GM19239 (cell line): ENCODE data around the gene MEIG1.
"Not testable (repeated sequence)": the region's sequence is repeated elsewhere in the genome, so short reads cannot be mapped to it uniquely, and the experiment has no call there.

ENCODE experiments used
- DNase-seq: peaks from one replicate; pipeline ENCODE4 v3.0.0; 2011; ENCODE audit warnings: low spot score; ENCODE audit not compliant: insufficient read length
- FAIRE-seq: peaks from 2 replicates; lab custom pipeline; 2011; peaks lifted over from hg19 to GRCh38; lab: Jason Lieb, UNC

The MEIG1 gene, protein sequence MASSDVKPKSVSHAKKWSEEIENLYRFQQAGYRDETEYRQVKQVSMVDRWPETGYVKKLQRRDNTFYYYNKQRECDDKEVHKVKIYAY

DNA sequence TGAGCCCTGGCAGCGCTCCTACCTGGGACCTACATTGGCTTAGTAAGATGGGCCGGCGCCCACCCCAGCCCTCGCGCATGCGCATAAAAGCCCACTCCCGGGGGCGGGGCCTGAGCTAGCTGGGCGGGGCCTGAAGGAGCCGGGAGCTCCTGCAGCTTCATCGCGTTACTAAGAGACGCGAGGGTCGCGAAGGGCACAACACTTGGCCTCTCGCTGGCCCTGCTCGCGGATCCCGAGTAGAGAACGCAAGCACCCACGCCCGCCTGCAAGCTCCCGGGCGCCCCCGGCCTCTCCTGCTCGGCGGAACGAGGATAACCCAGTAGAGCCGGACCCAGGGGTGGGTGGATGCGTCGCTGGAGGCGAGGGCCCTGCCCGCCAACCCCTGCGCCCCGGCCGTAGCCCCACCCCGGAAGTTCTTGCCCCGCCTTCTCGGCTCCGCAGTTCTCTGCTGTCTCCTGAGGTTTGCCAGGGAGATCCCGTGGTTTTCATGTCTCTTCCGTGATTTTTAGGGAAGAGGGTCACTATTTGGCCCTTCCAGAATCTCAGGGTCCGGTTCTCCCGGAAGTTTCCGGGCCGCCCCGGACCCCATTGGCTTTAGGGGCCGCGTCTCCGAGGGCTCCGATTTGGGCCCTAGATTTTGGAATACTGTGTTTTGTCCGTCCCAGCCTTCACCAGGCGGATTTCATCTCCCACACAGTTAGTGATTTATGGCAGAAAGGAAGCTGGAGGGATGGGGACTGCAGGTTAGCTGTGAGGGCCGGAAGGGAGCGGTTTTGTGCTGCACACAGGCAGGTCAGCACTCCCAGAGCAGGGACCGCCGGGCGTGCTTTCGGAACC is at the start of gene MEIG1:
MEIG1 (plus strand) TSS at position 168 of the 837 bp plus-strand sequence. CDS start 7,081 bp downstream, outside the sequence.
- FAIRE-seq (peak; percentile 89), DNase-seq (peak; percentile 62)

DNA sequence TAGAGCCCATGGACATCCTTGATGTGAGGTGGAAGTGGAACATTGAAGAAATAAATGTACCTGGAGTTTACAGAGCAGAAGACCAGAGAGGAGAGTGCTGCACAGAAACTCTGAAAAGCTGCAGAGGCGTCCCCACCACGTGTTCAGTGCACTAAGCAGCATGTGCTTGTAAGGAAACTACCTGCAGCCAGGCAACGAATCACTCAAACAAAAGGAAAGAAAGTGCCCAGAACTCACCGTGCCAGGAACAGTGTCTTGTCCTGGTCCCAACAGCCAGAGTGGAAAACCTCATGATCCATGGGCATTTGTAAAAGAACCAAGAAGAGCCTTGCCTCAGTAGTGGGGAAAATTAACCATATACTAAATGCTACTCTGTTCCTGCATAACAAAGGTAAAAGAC is 48.2 kb upstream of the MEIG1 start:
- DNase-seq (no peak), FAIRE-seq (no peak)

DNA sequence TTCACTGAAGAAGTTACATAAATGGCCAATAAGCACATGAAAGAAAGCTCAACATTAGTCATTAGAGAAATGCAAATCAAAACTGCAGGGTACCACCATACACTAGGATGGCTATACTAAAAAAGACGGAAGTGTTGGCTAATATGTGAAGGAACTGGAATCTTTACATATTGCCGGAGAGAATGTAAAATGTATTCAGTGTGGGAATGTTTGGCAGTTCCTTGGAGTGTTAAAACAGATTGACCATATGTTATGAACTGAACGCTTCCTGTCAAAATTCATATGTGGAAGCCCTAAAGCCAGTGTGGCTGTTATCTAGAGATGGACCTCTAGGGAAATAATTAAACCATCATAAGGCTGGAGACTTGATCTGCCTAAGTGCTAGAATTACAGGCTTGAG is 47.4 kb upstream of the MEIG1 start:
- FAIRE-seq (no peak), DNase-seq (no peak)

DNA sequence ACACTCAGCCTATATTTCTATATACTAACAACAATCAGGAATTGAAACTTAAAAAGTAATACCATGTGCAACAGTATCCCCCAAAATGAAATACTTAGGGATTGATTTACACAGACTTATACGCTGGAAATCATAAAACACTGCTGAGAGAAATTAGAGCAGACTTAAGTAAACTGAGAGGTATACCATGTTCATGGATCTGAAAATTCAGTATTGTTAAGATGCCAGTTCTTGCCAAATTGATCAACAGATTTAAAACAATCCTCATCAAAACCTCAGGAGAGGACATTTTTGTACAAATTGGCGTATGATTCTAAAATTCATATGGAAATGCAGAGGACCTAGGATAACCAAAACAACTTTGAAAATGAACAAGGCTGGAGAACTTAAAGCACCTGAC is 42.6 kb upstream of the MEIG1 start:
- FAIRE-seq: no peak
- DNase-seq: no peak

DNA sequence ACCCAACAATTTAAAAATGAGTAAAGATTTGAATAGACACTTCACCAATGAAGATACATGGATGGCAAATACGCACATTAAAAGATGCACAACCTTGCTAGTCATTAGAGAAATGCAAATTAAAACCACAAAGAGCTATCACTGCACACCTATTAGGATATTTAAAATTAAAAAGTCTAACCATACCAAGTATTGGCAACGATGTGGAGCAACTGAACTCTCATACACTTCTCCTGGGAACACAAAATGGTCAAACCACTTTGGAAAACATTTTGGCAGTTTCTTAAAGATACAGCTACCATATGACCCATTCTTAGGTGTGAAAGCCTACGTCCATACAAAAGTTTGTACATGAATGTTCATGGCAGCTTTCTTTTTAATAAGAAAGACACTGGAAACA is 41.4 kb upstream of the MEIG1 start:
- DNase-seq (no peak), FAIRE-seq (no peak)

DNA sequence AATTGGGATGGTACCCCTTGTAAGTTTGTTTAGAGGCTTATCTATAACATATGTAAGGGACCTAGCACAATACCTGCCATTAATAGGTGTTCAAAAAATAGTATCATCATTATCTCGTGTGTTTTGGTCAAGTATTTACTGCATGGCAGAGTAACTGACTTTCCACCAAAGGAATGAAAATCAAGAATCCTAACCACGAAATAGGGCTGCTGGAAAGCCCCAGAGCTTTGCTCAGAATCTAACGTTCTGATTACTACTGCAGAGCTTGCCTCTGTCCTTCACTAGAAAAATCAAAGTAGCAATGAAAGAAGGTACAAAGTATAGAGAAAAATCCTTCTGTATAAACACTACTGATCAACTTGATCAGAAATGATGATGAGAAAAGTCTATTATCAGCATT is 40.2 kb upstream of the MEIG1 start:
- FAIRE-seq: no peak
- no peak for DNase-seq

DNA sequence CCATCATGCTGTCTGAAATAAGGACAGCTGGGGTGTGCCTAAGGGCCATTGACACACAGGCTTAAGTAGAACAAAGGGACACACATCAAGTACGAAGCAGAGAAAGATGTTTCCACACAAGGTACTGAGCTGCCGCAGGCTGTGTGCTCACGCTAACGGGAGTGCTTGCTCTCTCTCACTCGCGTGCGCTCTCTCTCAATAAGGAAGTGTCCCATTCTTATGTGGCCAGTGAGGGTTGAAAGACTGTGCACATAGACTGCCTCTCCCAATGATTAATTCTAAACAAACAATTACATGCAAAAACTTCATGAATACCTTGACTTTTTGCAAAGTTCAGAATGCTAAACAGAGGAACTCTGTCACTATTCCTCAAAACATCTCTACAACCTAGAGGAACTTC is 35.2 kb upstream of the MEIG1 start:
- no peak for FAIRE-seq

DNA sequence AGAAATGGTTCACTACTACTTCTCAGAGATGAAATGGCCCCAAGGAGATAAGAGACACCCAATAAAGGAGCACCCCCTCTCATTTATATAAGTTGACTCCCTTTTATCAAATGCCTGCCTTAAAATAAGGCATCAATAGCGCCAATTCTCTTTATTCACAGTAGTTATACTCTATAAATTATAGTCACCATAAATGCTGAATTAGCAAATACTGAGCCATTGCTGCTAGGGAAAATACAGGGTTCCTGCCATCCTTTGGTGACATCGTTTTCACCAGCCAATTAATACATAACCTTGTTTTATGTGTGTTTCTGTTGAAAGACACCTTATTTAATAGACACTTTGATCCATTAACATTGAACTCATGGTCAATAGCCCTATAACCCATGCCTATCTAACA is 33.9 kb upstream of the MEIG1 start:
- FAIRE-seq (no peak), DNase-seq (no peak)

More for the DNA sequence above, 35.2 kb upstream of the MEIG1 start:
- DNase-seq: no peak

DNA sequence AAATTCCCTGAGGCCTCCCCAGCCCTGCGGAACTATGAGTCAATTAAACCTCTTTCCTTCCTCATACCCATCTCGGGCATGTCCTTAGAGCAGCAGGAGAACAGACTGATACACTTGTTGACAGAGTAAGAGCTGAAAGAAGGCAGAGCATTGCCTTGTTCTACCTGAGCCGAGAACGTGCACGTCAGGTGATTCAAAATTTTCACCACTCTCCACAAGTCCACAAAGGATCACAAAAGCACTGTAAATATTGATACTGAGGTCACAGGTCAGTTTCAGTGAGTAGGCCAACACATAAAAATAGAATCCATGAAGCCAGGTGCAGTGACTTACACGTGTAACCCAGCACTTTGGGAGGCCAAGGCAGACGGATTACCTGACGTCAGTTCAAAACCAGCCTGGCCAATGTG is 33.1 kb upstream of the MEIG1 start:
- FAIRE-seq (peak; percentile 93), DNase-seq (no peak)

DNA sequence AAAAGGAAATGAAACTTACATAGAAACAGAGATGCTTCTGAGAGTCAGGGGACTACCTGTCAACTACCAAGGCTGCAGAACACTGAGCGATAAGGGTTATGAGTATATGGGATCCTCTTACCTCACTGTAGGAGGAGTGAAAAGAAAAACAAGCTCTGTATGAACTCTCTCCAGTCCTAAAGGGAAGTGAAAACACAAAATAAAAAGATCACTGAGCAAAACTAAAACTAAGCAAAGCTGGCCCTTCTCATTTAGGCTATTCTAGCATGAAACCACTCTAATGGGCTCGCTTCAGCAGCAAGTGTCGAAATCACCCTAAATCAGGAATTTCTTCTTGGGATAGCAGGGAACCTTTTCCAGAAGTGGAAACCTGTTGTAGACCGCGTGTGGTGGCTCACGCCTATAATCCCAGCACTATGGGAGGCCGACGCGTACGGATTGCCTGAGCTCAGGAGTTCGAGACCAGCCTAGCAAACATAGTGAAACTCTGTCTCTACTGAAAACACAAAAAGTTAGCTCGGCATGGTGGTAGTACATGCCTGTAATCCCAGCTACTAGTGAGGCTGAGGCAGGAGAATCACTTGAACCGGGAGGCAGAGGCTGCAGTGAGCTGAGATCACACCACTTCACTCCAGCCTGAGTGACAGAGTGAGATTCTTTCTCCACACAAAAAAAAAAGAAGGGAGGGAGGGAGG is 32.3 kb upstream of the MEIG1 start:
- peak; percentile 98 for FAIRE-seq

DNA sequence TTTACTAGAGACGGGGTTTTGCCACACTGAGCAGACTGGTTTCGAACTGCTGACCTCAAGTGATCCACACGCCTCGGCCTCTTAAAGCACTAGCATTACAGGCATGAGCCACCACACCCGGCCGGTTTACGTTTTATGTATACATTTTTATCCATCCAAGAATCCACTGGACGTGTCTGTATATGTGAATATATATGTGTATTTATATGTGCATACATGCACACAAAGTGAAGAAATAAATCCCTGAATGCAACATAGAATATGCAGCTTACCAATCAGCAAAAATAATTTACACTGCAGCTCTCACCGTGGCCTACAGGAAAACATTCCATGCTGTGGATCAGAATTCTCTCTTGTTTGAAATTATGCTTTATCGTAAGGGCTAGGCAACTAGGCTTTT is 28.6 kb upstream of the MEIG1 start:
- no peak for DNase-seq
- FAIRE-seq: no peak

More for the DNA sequence above, 32.3 kb upstream of the MEIG1 start:
- DNase-seq: peak; percentile 57

DNA sequence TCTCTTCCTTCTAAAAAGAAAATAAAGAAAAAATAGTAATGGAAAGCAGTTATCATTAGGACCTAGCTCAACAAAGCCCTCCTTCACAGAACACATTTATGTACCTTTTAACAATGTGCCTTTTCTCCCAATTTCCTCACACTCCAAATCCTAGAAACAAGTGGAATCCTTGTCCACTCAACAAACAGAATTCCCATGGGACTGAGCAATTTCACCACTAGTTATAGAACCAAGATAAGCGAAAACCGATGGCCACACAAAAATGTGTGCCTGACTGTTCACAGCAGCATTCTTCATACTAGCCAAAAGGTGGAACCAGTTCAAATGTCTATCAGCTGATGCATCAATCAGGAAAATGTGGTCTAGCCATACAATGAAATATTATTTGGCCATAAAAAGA is 22.6 kb upstream of the MEIG1 start:
- FAIRE-seq: no peak
- no peak for DNase-seq

DNA sequence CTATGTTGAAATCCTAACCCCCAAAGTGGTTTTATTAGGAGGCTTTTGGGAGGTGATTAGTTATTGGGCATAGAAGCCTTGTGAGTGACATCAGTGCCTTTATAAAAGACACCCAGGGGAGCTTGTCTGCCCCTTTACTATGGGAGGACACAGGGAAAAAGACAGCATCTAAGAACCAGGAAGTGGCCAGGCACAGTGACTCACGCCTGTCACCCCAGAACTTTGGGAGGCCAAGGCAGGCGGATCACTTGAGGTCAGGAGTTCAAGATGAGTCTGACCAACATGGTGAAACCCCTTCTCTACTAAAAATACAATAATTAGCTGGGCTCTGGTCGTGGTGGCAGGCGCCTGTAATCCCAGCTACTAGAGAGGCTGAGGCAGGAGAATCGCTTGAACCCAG is 20.2 kb upstream of the MEIG1 start:
- DNase-seq, FAIRE-seq: not testable (repeated sequence)

DNA sequence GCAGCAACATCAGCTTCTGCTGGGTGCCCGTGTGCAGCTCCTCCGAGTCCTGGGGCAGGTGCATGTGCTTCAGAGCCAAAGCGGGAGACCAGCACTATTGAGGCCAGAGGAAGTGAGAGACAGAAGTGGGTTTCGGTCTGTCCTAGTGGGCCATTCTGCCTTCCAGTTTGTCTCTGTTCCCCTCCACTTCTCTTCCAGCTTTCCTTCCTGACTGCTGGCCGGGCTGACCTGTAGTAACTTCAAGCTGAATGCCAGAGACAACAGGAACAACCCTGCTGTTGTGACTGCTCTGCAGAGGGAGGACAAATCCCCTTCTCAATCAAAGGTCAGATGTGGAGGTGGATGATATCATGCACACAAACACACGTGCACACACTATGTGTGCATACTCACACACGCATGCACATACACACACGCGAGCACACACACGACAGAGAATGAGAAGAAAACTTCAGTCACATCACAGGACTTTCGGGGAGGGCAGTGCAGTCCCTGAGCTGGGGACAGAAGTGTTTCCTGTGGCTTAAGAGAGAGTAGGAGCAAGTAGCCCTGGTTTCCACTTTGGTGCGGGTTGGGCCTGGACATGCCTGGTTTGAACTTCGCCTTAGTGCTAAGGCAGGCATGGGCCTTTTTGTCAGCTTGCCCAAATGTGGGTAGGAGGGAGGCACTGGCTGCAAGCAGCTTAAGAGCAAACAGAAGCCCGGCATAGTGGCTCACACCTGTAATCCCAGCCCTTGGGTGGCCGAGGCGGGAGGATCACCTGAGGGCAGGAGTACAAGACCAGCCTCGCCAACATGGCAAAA is 16.8 kb upstream of the MEIG1 start:
- peak; percentile 94 for FAIRE-seq
- DNase-seq: not testable (repeated sequence)

DNA sequence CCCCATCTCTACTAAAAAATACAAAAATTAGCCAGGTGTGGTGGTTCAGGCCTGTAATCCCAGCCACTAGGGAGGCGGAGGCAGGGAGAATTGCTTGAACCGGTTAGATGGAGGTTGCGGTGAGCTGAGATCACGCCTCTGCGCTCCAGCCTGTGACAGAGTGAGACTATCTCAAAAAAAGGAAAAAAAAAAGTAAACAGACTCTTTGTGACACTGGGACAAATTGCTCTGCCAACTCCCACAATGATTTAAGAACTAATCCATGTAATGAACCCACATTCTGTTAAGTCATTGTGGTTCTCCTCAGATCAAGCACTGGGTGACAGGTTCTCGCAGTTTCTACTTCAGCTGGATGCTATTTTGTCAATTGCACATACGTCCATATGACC is 16.2 kb upstream of the MEIG1 start:
- not testable (repeated sequence) for FAIRE-seq, DNase-seq

DNA sequence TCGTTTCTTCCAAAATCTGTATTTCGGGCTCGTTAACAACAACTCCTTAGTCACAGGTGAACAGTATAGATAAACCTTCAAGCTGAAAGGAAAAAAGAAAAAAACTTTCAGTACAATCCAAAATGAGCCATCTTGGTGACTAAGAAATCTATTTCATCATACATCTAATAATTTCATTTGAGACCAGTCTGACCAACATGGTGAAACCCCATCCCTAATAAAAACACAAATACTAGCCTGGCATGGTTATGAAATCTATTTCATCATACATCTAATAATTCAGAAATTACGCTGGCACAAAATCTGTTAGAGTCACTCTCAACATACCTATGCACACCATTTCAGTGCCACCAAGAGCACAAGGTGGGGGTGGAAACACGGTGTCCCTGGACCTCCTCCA is 14.1 kb upstream of the MEIG1 start:
- DNase-seq: no peak
- FAIRE-seq: no peak

DNA sequence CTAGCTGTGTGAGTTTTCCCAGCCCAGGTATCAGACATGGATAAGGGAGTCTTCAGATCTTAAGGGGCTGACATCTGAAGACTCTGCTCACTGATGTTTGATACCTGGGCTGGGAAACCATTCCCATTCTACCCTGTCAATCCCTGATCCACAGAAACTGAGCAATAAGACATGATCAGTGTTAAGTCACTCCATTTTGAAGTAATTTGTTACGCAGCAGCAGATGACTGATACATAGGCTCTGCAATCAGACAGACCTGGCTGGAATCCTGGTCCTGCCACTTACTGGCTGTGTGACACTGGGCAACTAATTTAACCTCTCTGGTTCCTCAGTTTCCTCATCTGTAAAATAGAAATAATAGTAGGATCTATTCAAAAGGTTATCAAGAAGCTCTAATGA is 11.9 kb upstream of the MEIG1 start:
- DNase-seq (no peak), FAIRE-seq (no peak)

DNA sequence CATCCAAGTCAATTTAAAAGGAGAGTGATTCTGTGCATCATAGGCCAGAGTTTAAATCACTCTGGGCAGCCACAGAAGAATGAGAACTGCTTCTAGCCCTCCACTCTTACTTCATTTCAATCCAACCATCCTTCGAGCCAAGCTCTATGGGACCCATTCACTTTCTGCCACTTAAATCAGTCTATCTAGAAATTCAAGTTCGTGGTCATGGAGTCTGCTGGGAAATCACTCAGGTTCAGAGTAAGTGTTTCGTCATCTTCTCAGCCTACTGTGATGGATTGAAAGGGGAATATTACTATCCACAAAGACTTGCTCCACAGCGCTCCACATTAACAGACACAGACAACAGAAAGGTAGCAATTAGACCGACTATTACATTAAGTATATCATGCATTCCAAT is 9.9 kb upstream of the MEIG1 start:
- FAIRE-seq: no peak

DNA sequence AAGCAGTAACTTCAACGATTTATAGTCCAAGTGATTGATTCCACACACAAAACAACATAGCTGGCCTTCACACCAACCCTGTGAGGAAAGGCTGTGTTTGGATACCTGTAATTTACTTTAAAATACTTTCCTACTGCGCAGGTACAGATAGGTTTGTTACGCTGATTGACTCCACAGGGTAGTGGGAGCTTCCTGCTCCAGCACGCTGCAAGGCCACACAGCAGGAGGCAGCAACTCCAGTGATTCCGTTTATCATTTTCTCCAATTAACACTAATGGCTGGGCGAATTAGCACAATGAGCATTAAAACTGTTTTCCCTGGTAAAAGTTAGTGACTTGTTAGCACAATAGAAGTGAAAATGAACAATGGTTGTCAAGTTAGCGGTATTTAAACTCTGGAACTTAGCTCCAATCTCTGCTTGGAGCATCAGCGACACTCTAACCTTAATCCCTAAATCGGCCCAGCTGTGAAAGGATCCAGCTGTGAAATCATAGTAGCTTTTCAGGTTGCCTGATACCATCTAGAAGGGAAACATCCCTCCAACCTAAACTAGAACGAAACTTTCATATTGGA is 6.3 kb upstream of the MEIG1 start:
- DNase-seq (no peak), FAIRE-seq (peak; percentile 11)

More for the DNA sequence above, 9.9 kb upstream of the MEIG1 start:
- no peak for DNase-seq

DNA sequence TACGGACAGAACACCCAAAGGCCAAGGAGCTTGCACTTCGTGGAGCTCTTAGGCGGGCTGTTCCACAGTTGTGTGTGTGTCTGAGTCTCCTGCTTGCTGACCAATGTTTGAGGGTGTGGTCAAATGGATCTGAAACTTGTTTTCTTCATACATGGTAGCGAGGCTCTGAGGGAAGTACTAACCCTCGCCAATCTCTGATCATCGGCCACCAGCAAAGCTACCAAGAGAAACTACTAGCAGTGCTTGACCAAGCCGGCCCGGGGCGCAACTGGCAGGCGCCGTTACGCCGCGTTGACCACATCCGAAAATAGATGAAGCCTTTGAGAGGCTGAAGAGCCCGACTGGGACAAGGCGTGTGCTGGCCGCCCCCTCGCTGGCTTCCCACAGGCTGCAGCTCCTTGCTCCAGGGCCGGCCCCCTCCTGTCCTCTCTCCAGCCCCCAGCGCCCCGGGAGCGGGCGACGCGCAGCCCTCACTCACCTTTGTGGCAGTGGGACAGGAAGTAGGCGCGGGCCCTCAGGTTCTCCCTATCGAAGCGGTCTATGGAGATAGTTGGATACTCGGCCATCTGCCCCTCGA is 5.7 kb upstream of the MEIG1 start:
- no peak for FAIRE-seq

More for the DNA sequence above, 5.7 kb upstream of the MEIG1 start:
- no peak for DNase-seq
